ENCODE measurements around the gene SAMD4B.

- TF ChIP-seq POLR2A (IDR thresholded peaks at IDR 0.05) = no peak
- TF ChIP-seq CTCF (IDR thresholded peaks at IDR 0.05) = no peak
Observed at GRCh38 chr19:39301562-39301961, 40.7 kb upstream of the SAMD4B start.

Data from body of pancreas (tissue), 4 donors.